Suprapubic skin (tissue), 3 donors: ENCODE results near the gene HYOU1.
A peak's percentile ranks its signal among the peaks of the same experiment; 100 is the strongest.

Experiments used
- EP300 ChIP-seq: sonication (generic); formaldehyde crosslinking; IDR thresholded peaks from one replicate; pipeline ENCODE4 v1.6.1; 2017; ENCODE audit warnings: antibody characterized with exemption
- TF ChIP-seq, protein P1 (sequence below), 2 donors: fragments of 200-600 bp in 1 of 2; fragments of 450-650 bp in 1 of 2; sonication (generic) in 1 of 2; IDR thresholded peaks; one replicate each; pipeline ENCODE4 v1.5.1; 2016 to 2019; ENCODE audit warnings: antibody characterized with exemption in 2 of 2, mild to moderate bottlenecking in 1 of 2, moderate library complexity in 1 of 2

- no peak for TF ChIP-seq EP300
- TF ChIP-seq, protein P1, sequence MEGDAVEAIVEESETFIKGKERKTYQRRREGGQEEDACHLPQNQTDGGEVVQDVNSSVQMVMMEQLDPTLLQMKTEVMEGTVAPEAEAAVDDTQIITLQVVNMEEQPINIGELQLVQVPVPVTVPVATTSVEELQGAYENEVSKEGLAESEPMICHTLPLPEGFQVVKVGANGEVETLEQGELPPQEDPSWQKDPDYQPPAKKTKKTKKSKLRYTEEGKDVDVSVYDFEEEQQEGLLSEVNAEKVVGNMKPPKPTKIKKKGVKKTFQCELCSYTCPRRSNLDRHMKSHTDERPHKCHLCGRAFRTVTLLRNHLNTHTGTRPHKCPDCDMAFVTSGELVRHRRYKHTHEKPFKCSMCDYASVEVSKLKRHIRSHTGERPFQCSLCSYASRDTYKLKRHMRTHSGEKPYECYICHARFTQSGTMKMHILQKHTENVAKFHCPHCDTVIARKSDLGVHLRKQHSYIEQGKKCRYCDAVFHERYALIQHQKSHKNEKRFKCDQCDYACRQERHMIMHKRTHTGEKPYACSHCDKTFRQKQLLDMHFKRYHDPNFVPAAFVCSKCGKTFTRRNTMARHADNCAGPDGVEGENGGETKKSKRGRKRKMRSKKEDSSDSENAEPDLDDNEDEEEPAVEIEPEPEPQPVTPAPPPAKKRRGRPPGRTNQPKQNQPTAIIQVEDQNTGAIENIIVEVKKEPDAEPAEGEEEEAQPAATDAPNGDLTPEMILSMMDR (IDR thresholded peaks at IDR 0.05), result peak in 1 of 2 donors; percentile 17
Observed at GRCh38 chr11:118997627-118998387, 59.2 kb downstream of the HYOU1 start, which contains the start of gene CENATAC.
